HL-60 (cell line): ENCODE results near the gene TNRC18.
"Not testable (repeated sequence)": the region's sequence is repeated elsewhere in the genome, so short reads cannot be mapped to it uniquely, and the experiment has no call there.

Experiments
- DNase-seq, 2 experiments: peaks; one replicate each; pipeline ENCODE4 v3.0.0-alpha.2; 2010 to 2020; ENCODE audit warnings: low read depth in 1 of 2, low spot score in 1 of 2
- H3K27ac ChIP-seq: fragments of 250-450 bp; sonication (Bioruptor Pico); replicated peaks from 2 replicates; pipeline ENCODE4 v1.5.1; 2020; ENCODE audit warnings: mild to moderate bottlenecking, moderate library complexity
- H3K27me3 ChIP-seq: fragments of 250-450 bp; sonication (Bioruptor Pico); 2 replicates; pipeline ENCODE4 v1.5.1; 2021; ENCODE audit warnings: mild to moderate bottlenecking, moderate library complexity; ENCODE audit not compliant: insufficient read depth, poor library complexity, severe bottlenecking
- H3K4me3 ChIP-seq: replicated peaks from 2 replicates; pipeline ENCODE4 v1.5.1; 2011; ENCODE audit warnings: mild to moderate bottlenecking, control low read depth, low read length; ENCODE audit not compliant: insufficient read depth
- GABPA ChIP-seq: IDR thresholded peaks from 2 replicates; pipeline ENCODE4 v1.6.1; 2012; ENCODE audit warnings: low read depth
- POLR2AphosphoS5 ChIP-seq: IDR thresholded peaks from 2 replicates; pipeline ENCODE4 v1.6.1; 2012; ENCODE audit warnings: low read depth
- REST ChIP-seq: IDR thresholded peaks from 2 replicates; pipeline ENCODE4 v1.6.1; 2012; ENCODE audit warnings: low read depth; ENCODE audit not compliant: insufficient replicate concordance
- SPI1 ChIP-seq: IDR thresholded peaks from 2 replicates; pipeline ENCODE4 v1.6.1; 2012; ENCODE audit warnings: low read depth, mild to moderate bottlenecking, borderline replicate concordance
- TF ChIP-seq, protein P1 (sequence below): IDR thresholded peaks from one replicate; pipeline ENCODE4 v1.5.1; 2011; ENCODE audit warnings: low read length, control low read depth, inconsistent platforms; ENCODE audit not compliant: insufficient read depth

TNRC18 gene

DNA sequence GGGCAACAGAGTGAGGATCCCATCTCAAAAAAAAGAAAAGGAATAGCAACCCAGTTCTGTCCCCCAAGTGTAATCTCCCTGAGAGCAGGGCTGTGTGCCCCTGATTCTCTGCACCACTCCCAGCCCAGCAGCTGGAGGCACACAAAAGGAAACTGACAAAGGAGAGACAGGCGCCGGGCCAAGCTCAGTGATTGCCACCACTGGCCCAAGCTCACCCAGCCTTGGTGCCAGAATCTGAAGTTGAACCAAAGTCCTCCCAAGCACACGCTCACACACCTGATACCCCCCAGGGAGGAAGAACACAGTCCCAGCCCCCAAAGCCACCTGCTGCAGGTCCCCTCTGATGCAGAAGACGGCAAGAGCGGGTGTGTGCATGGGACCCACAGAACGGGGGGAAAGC is 50.3 kb downstream of the TNRC18 start:
- Histone ChIP-seq H3K27ac (no peak overlapping the region), H3K27me3 (no peaks in the 10 kb centered on the region), H3K4me3 (no peak overlapping the region)
- no peak for TF ChIP-seq REST
- TF ChIP-seq, protein P1, sequence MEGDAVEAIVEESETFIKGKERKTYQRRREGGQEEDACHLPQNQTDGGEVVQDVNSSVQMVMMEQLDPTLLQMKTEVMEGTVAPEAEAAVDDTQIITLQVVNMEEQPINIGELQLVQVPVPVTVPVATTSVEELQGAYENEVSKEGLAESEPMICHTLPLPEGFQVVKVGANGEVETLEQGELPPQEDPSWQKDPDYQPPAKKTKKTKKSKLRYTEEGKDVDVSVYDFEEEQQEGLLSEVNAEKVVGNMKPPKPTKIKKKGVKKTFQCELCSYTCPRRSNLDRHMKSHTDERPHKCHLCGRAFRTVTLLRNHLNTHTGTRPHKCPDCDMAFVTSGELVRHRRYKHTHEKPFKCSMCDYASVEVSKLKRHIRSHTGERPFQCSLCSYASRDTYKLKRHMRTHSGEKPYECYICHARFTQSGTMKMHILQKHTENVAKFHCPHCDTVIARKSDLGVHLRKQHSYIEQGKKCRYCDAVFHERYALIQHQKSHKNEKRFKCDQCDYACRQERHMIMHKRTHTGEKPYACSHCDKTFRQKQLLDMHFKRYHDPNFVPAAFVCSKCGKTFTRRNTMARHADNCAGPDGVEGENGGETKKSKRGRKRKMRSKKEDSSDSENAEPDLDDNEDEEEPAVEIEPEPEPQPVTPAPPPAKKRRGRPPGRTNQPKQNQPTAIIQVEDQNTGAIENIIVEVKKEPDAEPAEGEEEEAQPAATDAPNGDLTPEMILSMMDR = no peak
- TF ChIP-seq GABPA = no peak
- TF ChIP-seq POLR2AphosphoS5 = no peak
- no peak for TF ChIP-seq SPI1
- no peak for DNase-seq

DNA sequence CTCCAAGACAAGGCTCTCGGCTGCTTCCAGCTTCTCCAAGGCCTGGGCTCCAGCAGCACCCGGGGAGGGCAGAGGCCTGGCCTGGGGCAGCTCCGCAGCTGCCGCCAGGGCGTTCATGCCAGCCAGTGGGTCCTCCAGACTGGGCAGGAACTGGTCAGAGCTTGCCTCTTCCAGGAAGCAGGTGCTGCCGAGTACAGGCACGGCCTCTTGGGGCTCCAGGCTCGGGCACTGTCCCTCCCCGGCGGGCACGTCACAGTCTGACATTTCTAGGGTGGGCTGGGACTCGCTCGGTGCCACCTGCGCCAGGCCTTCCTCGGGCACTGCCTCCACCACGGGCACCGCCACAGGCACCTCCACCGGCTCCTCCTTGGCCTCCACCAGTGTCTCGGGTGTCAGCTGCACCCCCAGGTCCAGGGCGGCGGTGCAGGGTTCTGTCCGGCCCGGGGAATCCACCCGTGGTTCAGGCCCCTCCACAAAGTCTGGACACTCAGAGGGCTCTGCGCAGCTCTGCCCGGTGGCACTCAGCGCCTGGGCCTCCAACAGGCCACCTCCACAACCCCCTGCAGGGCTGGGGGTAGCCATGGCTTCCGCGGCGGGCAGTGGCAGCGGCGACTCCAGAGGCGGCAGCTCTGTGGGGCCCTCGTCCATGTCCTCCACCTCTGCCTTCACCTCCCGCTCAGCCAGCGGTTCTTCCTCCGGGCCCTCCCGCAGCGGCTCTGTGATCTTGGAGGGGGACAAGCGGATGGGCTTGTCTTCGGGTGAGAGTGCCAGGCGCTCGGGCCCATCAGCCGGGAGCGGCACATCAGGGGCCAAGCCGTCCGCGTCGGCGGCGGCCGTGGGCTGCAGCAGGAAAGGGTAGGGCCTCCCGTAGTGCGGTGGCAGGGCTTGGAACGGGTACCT is 52.9 kb downstream of the TNRC18 start:
- no peak overlapping the region for H3K4me3 ChIP-seq
- H3K27ac ChIP-seq = no peak overlapping the region
- H3K27me3 ChIP-seq = no peaks in the 10 kb centered on the region
- no peak for DNase-seq
- no peak for TF ChIP-seq GABPA
- peak; percentile 26; the same call in 1 of the 2 replicates for TF ChIP-seq POLR2AphosphoS5

- DNase-seq = no peak
- TF ChIP-seq SPI1 = no peak
- TF ChIP-seq POLR2AphosphoS5 = no peak
- no peak for TF ChIP-seq GABPA
- Histone ChIP-seq H3K27ac (no peak overlapping the region), H3K27me3 (no peaks in the 10 kb centered on the region), H3K4me3 (no peak overlapping the region)
These were observed 56.0 kb downstream of the TNRC18 start for GRCh38 chr7:5367661-5368060.

DNA sequence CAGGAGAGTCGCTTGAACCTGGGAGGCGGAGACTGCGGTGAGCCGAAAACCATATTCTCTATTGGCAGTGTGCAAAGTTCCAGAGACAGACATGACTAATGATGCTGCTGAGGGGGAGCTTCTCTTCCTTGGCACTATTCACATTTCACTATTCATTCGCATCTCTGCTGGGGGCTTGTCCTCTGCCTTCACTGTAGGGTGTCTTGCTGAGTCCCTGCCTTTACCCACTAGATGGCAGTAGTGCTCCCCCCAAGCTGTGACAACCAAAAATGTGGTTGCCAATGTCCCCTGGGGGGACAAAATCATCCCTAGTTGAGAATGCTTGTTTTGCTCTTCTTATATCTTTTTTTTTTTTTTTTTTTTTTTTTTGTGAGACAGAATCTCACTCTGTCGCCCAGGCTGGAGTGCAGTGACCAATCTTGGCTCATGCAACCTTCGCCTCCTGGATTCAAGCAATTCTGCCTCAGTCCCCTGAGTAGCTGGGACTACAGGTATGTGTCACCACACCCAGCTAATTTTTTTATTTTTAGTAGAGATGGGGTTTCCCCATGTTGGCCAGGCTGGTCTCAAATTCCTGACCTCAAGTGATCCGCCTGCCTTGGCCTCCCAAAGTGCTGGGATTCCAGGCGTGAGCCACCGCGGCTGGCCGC is 57.5 kb downstream of the TNRC18 start:
- TF ChIP-seq, protein P1 = peak; percentile 86
- not testable (repeated sequence) for H3K27ac ChIP-seq, H3K27me3 ChIP-seq, H3K4me3 ChIP-seq
- DNase-seq = peak; percentile 45 to 76

DNA sequence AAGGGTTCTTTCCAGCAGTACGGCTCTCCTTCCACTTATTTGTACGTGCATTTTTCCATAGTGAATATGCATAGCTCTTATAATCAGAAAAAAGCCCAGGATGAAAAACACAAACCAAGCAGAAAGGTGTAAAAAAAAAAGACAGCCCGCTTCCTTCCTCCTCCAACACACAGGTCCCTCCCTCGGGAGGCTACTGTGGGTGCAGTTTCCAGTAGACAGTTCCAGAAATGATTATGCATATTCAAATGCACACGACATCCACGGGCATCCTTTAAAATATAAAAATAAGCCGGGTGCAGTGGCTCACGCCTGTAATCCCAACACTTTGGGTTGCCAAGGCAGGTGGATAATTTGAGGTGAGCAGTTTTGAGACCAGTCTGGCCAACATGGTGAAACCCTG is 59.9 kb downstream of the TNRC18 start:
- no peak overlapping the region for H3K27ac ChIP-seq
- H3K4me3 ChIP-seq = no peak overlapping the region
- DNase-seq = no peak
- TF ChIP-seq, protein P1 = no peak
- TF ChIP-seq SPI1 = no peak
- no peak for TF ChIP-seq GABPA
- no peaks in the 10 kb centered on the region for H3K27me3 ChIP-seq
